GM19328 (cell line): ENCODE data around the gene RASGEF1C.
"Not testable (repeated sequence)": the region's sequence is repeated elsewhere in the genome, so short reads cannot be mapped to it uniquely, and the experiment has no call there.

Experiments used
- ATAC-seq: cut with Tn5 transposase; IDR thresholded peaks from one replicate; pipeline ENCODE4 v1.9.1; 2021; ENCODE audit warnings: mild to moderate bottlenecking, moderate library complexity; ENCODE audit not compliant: unreplicated experiment

RASGEF1C gene

GRCh38 chr5:180104168-180104530, 104.9 kb downstream of the RASGEF1C start:
- no peak for ATAC-seq

DNA sequence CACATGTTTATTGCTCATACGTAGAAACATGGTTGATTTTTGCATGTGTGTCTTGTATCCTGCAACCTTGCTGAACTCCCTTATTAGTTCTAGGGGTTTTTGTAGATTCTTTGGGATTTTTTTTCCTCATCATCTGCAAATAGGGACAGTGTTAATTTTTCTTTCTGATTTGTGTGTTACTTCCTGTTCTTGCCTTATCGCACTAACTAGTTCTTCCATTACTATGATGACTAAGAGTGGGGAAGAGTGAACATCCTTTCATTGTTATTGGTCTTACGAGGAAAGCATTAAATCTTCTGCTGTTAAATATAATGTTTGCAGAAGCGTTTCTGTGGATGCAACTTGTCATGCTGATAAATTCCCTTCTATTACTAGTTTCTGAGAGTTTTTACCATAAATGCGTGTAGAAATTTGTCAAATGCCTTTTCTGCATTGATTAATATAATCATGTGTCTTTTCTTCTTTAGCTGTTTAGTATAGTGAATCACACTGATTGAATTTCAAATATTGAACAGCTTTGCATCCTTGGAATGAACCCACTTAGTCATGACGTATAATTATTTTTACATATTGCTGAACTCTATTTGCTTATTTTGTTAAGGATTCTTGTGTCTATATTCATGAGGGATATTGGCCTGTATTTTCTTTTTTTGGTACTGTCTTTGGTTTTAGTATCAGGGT, 105.4 kb downstream of the RASGEF1C start:
- no peak for ATAC-seq

- no peak for ATAC-seq
Measured at GRCh38 chr5:180102636-180103035, 106.4 kb downstream of the RASGEF1C start.

GRCh38 chr5:180101451-180102105, 107.4 kb downstream of the RASGEF1C start:
- no peak for ATAC-seq

DNA sequence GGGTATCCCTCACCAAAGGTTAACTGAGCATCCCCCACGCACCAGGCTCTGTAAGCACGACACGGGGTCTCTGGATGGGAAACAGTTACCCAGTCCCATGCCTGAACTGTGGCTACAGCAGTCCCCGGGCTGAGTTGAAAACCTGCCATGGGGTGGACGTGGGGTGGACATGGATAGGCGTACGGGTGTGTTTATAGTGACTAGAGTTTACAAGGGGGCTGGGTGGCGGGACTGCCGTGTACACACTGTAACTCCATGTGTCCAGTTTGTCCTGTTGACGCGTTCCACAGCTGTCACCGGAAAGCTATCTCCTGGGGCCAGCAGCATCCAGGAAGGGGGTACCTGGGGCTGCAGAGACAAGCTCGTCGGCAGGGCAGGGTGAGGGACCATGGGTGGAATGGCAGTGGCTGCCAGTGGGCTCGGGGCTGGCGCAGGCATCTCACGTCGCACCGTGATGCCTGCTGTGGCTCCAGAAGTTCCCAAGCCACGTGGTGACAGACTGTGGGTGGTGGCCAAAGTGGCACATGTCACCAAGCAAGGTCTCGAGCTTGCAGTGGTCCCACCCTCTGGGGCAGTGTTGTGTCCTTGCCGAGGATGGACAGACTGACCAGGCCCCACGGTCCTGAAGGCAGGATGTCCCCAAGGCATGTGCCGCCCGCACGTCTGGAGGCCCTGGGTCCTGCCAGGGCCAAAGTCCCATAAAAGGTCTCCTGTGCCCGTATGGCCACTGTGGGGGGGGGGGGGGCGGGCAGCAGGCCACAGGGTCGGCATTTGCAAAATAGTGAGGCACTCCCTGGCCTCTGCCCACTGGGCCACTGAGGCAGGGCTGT, 108.2 kb downstream of the RASGEF1C start:
- no peak for ATAC-seq

DNA sequence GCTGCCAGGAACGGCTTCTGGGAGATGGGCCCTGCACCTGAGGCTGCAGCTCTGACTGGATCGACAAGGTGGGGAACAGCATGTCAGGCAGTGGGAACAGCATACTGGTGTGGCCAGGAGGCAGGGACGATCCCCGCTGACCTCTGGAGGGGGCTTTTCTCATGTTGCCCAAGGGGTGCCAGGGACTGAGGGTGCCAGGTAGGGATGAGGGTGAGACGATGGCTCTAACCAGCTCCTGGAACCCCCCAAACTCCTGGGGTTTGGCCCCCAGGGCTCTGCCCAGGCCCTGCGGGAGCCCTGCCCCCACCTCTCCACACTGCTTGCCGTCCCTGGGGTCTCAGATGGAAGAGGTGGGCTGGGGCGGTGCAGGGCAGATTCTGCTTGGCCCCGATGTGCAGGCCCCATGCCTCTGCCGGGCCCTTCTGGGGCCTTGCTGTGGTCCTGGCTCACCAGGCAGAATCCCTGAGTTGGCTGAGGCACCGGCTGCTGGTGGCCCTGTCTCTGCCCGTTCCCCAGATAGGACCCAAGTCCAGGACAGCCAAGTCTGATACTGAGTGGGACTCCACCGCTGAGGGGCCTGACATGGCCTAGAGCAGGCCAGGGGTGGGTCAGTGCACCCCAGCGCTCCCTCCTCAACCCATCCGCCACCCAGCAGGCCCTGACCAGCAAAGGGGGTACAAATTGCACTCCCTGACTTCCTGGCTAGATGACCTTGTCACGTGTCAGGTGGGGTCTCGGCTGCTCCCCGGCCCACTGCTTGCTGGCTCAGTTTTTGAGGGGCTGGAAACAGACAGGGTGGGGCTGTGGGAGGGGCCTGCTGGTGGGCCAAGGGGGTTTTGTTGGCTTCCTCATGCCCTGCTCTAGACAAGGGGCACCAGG, 109.0 kb downstream of the RASGEF1C start:
- no peak for ATAC-seq

DNA sequence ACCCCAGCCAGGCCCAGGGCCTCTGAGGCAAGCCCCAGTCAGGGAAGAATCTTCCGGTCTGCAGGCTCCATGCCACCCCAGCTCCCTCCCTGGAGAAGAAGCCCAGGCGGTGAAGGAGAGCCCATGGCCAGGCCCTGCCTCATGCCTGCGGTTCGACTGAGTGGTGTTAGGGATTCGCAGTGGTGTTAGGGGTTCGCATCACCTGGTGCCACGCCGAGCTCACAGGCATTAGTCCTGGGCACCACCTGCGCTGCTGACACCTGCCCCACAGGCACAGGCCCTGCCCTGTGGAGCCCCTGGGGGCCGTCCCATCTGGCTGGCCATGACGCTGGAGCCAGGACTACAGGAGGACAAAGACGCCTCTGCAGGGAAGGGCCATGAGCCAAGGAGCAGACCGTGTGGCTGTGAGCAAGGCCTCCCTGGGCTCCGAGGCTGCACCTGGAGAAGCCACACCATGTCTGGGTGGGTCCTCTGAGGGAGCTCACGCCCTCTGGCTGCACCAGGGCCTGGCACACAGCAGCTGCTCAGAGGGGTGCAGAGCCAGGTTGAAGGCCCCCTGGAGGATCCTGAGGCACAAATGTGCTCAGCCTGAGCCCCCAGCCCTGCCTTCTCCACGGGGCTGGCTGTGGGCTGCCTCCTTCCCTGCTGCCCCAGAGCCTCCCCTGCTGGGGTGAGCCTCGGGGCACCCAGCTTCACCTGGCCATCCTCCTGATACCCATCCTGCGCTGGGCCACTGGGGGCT, 109.8 kb downstream of the RASGEF1C start:
- ATAC-seq = no peak

GRCh38 chr5:180098526-180098925, 110.5 kb downstream of the RASGEF1C start:
- ATAC-seq = no peak

DNA sequence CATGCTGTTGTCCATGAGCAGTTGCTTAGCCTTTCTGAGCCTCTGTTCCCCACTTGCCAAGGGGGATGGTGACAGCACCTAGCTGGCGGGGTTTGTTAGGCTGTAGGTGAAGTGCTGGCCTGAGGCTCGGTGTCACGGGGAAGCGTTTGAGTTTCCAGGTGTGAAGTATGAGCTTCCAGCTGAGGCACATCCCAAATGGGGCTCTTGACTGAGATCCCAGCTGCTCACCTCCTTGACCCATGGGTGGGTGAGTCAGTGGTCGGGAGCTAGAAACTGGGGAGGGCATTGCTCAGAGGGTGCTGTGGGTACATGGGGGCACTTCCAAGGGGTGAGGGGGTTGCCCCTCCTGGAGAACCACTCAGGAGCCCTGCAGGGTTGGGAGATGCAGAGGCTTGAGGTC, 111.1 kb downstream of the RASGEF1C start:
- ATAC-seq = no peak

GRCh38 chr5:180097163-180097894, 111.7 kb downstream of the RASGEF1C start:
- ATAC-seq = no peak

DNA sequence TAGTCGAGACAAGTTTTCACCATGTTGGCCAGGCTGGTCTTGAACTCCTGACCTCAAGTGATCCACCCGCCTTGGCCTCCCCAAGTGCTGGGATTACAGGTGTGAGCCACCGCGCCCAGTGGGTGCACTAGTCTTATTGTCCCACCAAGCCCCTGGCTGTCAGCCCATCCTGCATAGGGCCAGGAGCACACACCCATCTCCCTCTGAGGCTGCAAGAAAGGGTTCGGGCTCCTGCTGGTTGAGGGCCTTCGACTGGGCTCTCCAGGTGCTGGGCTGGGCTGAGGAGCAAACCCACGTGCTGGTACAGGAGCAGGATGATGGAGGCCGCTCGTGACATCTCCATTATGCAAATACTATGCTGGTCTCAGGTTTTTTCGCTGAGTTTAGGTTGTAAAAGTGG, 112.4 kb downstream of the RASGEF1C start:
- no peak for ATAC-seq

- no peak for ATAC-seq
Measured at GRCh38 chr5:180095545-180095944, 113.5 kb downstream of the RASGEF1C start.

DNA sequence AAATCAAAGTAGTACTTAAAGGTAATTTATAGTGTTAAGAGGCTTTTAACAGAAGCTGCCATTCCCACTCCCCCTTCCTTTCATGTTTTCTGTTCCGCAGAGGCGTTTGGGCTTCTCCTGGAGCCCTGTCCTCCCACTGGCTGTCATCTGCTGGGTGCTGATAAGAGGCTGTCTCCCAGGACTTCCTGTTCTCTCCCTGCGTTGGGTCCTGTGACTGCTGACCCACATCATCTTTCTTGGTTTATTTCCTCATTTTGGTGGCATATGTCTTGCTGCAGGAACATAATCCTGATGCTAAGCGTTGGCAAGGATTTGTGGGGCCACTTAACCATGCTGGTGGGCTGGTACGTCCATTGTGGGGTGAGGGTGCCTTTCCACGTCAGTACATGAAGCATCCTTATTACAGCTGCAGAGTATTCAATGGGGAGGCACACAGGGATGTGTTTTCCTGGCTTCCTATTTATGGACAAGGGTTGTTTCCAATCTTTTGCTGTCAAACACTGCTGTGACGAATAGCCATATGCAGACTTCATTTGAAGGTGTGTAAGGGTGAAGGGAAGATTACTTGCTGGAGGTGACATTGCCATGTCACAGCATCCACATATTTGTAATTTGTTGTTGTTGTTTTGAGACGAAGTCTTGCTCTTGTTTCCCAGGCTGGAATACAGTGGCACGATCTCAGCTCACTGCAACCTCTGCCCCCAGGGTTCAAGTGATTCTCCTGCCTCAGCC, 115.2 kb downstream of the RASGEF1C start:
- no peak for ATAC-seq

DNA sequence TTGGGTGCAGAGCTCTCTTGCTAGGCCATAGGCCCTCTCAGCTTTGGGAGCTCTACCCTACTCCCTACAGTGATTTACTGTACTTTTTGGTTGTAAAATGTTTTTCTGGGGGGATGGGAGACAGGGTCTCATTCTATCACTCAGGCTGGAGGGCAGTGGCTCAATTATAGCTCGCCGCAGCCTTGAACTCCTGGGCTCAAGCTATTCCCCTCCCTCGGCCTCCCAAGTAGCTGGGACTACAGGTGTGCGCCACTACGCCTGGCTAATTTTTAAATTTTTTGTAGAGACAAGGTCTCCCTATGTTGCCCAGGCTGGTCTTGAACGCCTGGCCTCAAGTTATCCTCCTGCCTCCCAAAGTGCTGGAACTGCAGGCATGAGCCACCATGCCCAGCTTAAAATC, 115.8 kb downstream of the RASGEF1C start:
- no peak for ATAC-seq

GRCh38 chr5:180090769-180091546, 118.1 kb downstream of the RASGEF1C start:
- ATAC-seq = no peak

GRCh38 chr5:180090098-180090768, 118.8 kb downstream of the RASGEF1C start:
- no peak for ATAC-seq

GRCh38 chr5:180089628-180090027, 119.4 kb downstream of the RASGEF1C start:
- not testable (repeated sequence) for ATAC-seq

DNA sequence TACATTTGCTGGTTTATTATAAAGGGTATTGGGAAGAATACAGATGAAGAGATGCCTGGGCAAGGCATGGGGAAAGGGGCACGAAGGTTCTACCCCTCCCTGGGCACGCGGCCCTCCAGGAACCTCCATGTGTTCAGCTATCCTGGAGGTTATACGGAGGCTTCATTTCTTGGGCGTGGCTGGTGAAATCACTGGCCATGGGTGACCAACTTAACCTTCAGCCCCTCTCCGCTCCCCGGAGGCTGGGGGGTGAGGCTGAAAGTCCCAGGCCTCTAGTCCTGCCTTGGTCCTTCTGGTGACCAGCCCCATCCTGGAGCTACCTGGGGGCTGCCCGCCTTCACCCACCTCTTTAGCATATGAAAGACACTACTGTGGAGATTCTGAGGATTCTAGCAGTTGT, 120.5 kb downstream of the RASGEF1C start:
- no peak for ATAC-seq
